Measurements from ENCODE around the gene LANCL3.

DNA sequence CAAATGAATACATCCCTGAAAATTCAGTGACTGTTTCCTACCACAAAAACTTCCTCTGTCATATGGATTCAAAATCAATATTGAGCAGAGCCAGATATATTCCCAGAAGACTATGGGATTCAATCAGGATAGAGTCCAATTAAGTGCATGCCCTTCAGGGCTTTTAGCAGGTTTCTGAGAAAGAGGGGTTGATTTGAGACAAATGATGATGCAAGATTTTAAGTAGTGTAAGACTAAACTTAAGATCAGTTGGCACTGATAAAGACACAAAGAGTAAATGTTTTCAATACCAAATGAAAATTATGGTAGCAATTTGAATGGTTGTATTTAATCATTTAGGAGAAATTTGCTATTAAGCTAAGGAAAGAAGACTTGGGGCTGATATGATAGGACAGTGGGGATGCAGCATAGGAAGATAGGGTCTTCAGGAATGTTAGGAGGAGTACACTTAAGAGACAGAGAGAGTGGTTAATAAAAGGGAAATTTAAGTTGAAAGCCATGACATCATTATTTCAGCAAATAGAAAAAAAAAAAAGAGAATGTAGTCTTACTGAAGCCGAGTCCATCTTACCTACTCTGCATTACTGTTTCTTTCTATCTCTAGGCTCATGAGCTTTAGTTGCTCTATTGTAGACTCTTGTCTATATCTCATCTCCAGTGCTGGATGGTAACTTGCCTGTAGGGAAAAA, 82.1 kb downstream of the LANCL3 start:
- TF ChIP-seq, protein P1, sequence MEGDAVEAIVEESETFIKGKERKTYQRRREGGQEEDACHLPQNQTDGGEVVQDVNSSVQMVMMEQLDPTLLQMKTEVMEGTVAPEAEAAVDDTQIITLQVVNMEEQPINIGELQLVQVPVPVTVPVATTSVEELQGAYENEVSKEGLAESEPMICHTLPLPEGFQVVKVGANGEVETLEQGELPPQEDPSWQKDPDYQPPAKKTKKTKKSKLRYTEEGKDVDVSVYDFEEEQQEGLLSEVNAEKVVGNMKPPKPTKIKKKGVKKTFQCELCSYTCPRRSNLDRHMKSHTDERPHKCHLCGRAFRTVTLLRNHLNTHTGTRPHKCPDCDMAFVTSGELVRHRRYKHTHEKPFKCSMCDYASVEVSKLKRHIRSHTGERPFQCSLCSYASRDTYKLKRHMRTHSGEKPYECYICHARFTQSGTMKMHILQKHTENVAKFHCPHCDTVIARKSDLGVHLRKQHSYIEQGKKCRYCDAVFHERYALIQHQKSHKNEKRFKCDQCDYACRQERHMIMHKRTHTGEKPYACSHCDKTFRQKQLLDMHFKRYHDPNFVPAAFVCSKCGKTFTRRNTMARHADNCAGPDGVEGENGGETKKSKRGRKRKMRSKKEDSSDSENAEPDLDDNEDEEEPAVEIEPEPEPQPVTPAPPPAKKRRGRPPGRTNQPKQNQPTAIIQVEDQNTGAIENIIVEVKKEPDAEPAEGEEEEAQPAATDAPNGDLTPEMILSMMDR (IDR thresholded peaks at IDR 0.05; ENCODE audit: low read depth, low read length), result no peak
- TF ChIP-seq POLR2A (IDR thresholded peaks at IDR 0.05; ENCODE audit: extremely low read depth, insufficient read length), result no peak
- no peak for TF ChIP-seq MYC (IDR thresholded peaks at IDR 0.05; ENCODE audit: low read depth, low read length)
- TF ChIP-seq, protein P2, sequence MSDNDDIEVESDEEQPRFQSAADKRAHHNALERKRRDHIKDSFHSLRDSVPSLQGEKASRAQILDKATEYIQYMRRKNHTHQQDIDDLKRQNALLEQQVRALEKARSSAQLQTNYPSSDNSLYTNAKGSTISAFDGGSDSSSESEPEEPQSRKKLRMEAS (IDR thresholded peaks at IDR 0.05; ENCODE audit: low read depth, low read length), result no peak
